Upper lobe of left lung (tissue), 4 donors: ENCODE measurements around the gene CSPG5.

Experiments used
- EP300 ChIP-seq, 4 donors: sonication (generic); formaldehyde crosslinking; IDR thresholded peaks; one replicate each; pipeline ENCODE4 v1.5.1; 2017; ENCODE audit warnings: antibody characterized with exemption in 4 of 4, control low read depth in 2 of 4
- POLR2A ChIP-seq, 4 donors: fragments of 450-650 bp; IDR thresholded peaks; one replicate each; pipeline ENCODE4 v1.5.1; 2016 to 2017; ENCODE audit warnings: antibody characterized with exemption in 4 of 4, mild to moderate bottlenecking in 2 of 4
- POLR2AphosphoS5 ChIP-seq, 2 donors: sonication (generic); formaldehyde crosslinking; IDR thresholded peaks; one replicate each; pipeline ENCODE4 v1.5.1; 2017; ENCODE audit warnings: antibody characterized with exemption in 2 of 2
- TF ChIP-seq, protein P1 (sequence below), 6 experiments: fragments of 450-650 bp in 4 of 6; fragments of 200-600 bp in 2 of 6; sonication (generic) in 2 of 6; IDR thresholded peaks; one replicate each; pipeline ENCODE4 v1.5.1; 2016 to 2019; ENCODE audit warnings: antibody characterized with exemption in 6 of 6

DNA sequence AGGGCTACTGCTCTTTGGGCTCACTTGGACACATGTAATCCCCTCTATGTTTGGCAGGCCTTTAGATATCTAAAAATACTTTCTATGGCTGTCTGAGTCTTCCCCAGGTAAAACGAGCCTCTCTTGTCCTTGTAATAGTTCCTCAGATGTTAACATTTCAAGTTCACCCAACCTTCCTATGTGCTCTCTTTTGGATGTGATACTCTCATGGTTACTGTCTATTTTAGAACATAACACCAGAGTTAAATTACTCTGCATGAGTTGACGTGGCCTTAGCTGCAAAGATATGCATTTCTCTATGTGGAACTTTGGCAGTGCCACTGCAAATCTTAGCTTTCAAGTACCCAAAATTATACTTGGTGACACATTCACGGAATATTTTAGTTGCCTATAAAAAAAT, 31.9 kb upstream of the CSPG5 start:
- TF ChIP-seq, protein P1, sequence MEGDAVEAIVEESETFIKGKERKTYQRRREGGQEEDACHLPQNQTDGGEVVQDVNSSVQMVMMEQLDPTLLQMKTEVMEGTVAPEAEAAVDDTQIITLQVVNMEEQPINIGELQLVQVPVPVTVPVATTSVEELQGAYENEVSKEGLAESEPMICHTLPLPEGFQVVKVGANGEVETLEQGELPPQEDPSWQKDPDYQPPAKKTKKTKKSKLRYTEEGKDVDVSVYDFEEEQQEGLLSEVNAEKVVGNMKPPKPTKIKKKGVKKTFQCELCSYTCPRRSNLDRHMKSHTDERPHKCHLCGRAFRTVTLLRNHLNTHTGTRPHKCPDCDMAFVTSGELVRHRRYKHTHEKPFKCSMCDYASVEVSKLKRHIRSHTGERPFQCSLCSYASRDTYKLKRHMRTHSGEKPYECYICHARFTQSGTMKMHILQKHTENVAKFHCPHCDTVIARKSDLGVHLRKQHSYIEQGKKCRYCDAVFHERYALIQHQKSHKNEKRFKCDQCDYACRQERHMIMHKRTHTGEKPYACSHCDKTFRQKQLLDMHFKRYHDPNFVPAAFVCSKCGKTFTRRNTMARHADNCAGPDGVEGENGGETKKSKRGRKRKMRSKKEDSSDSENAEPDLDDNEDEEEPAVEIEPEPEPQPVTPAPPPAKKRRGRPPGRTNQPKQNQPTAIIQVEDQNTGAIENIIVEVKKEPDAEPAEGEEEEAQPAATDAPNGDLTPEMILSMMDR (IDR thresholded peaks at IDR 0.05), result no peak
- TF ChIP-seq POLR2AphosphoS5 (IDR thresholded peaks at IDR 0.05), result no peak
- TF ChIP-seq POLR2A (IDR thresholded peaks at IDR 0.05), result no peak
- TF ChIP-seq EP300 (IDR thresholded peaks at IDR 0.05), result no peak
